Transverse colon (tissue), 4 donors: ENCODE measurements around the gene HMGCS2. TPM values are rescaled to one million over a fixed set of nuclear protein-coding genes. Genes with fewer than 3 reads are reported as not detected.

ENCODE experiments used
- DNase-seq: peaks from one replicate; pipeline ENCODE4 v3.0.0-alpha.2; 2019
- H3K27ac ChIP-seq, 4 donors: fragments of 200-600 bp; sonication (generic); 2 replicates each; pipeline ENCODE4 v1.5.1; 2016 to 2018; ENCODE audit warnings: inconsistent platforms in 4 of 4
- H3K27me3 ChIP-seq: fragments of 200-600 bp; sonication (generic); 2 replicates; pipeline ENCODE4 v1.5.1; 2017; ENCODE audit warnings: inconsistent platforms
- H3K36me3 ChIP-seq, 4 donors: fragments of 200-600 bp; sonication (generic); 2 replicates each; pipeline ENCODE4 v1.5.1; 2017 to 2019; ENCODE audit warnings: inconsistent platforms in 4 of 4
- H3K4me1 ChIP-seq, 4 donors: fragments of 200-600 bp; sonication (generic); 2 replicates each; pipeline ENCODE4 v1.5.1; 2017 to 2020; ENCODE audit warnings: inconsistent platforms in 4 of 4
- H3K4me3 ChIP-seq, 4 donors: fragments of 200-600 bp; sonication (generic); 1 replicate in 1 of 4; 2 replicates in 3 of 4; pipeline versions ENCODE4 v1.5.1 to v1.6.1; 2017 to 2019; ENCODE audit warnings: inconsistent platforms in 4 of 4
- H3K9me3 ChIP-seq, 2 donors: fragments of 200-600 bp; sonication (generic); 2 replicates each; pipeline ENCODE4 v1.5.1; 2017 to 2019; ENCODE audit warnings: inconsistent platforms in 2 of 2
- EP300 ChIP-seq: sonication (generic); formaldehyde crosslinking; IDR thresholded peaks from one replicate; pipeline ENCODE4 v1.6.1; 2017; ENCODE audit warnings: antibody characterized with exemption, low read depth
- POLR2A ChIP-seq: fragments of 450-650 bp; IDR thresholded peaks from one replicate; pipeline ENCODE4 v1.6.1; 2016; ENCODE audit warnings: antibody characterized with exemption, mild to moderate bottlenecking, moderate library complexity
- POLR2AphosphoS5 ChIP-seq, 3 donors: sonication (generic); formaldehyde crosslinking; IDR thresholded peaks; one replicate each; pipeline ENCODE4 v1.6.1; 2016; ENCODE audit warnings: antibody characterized with exemption in 3 of 3
- WGBS, 2 donors: methylation state at CpG; one replicate each; pipeline ENCODE4 v1.1.5; 2018; ENCODE audit warnings: low coverage in 1 of 2; 5-methylcytosine and 5-hydroxymethylcytosine counted together
- in situ Hi-C, 4 donors: fragments of 200-750 bp; cut with MboI; loops; one replicate each; pipeline versions ENCODE4 v1.15.0 to v1.15.1; 2017; ENCODE audit warnings: low sequenced_read_pairs in 3 of 4, low pct_ligation_motif_present in 1 of 4, low pct_unique_long_range_greater_than_20kb in 1 of 4
- intact Hi-C: fragments of 100-400 bp; cut with DNase I; formaldehyde crosslinking; loops from one replicate; pipeline ENCODE4 v1.15.1; 2023; ENCODE audit warnings: low total_unique reads
- total RNA-seq, 4 donors: library from RNA; depleted of rRNA; stranded (reverse); fragments of >200 nt; gene quantifications; one replicate each; pipeline ENCODE4 v1.1.0, GENCODE V29; 2016
- TF ChIP-seq, protein P1 (sequence below), 5 experiments: fragments of 200-600 bp in 3 of 5; fragments of 450-650 bp in 2 of 5; sonication (generic) in 3 of 5; IDR thresholded peaks; 1 replicate in 2 of 5; 2 replicates in 3 of 5; pipeline ENCODE4 v1.5.1; 2016 to 2017; ENCODE audit warnings: antibody characterized with exemption in 5 of 5, inconsistent platforms in 3 of 5, mild to moderate bottlenecking in 2 of 5, moderate library complexity in 1 of 5

HMGCS2 gene
- total RNA-seq, 4 donors from 2014 or later, result 24.7 to 1,050 (median 278) TPM

GRCh38 chr1:119772298-119772697, 3.6 kb upstream of the HMGCS2 start:
- no peaks in the 10 kb centered on the region for H3K27me3 ChIP-seq
- 94 to 99% methylated on average over 2 of the region's 2 CpGs for WGBS, 2 donors
- intact Hi-C loops, result no loop called here
- in situ Hi-C loops, result no loop called here
- peaks cover 8 to 57% (median 33%) of the 10 kb centered on the region in 4 donors for H3K4me1 ChIP-seq
- DNase-seq, result no peak
- H3K36me3 ChIP-seq, result no peaks in the 10 kb centered on the region
- no peak overlapping the region for H3K4me3 ChIP-seq
- H3K27ac ChIP-seq, result peak overlapping the region in 1 of 4 donors; percentile 70
- TF ChIP-seq EP300 (no peak), POLR2A (no peak), POLR2AphosphoS5 (IDR thresholded peaks at IDR 0.05) (peak in 1 of 3 donors; percentile 6)
- TF ChIP-seq, protein P1, sequence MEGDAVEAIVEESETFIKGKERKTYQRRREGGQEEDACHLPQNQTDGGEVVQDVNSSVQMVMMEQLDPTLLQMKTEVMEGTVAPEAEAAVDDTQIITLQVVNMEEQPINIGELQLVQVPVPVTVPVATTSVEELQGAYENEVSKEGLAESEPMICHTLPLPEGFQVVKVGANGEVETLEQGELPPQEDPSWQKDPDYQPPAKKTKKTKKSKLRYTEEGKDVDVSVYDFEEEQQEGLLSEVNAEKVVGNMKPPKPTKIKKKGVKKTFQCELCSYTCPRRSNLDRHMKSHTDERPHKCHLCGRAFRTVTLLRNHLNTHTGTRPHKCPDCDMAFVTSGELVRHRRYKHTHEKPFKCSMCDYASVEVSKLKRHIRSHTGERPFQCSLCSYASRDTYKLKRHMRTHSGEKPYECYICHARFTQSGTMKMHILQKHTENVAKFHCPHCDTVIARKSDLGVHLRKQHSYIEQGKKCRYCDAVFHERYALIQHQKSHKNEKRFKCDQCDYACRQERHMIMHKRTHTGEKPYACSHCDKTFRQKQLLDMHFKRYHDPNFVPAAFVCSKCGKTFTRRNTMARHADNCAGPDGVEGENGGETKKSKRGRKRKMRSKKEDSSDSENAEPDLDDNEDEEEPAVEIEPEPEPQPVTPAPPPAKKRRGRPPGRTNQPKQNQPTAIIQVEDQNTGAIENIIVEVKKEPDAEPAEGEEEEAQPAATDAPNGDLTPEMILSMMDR (IDR thresholded peaks at IDR 0.05), result no peak
- no peaks in the 10 kb centered on the region for H3K9me3 ChIP-seq

- Histone ChIP-seq H3K27me3 (no peaks in the 10 kb centered on the region), H3K9me3 (no peaks in the 10 kb centered on the region), H3K36me3 (no peaks in the 10 kb centered on the region), H3K4me3 (no peak overlapping the region), H3K27ac (peak overlapping the region in 3 of 4 donors; percentile 28 to 70 (median 40)), H3K4me1 (peaks cover 8 to 63% (median 36%) of the 10 kb centered on the region in 4 donors)
- WGBS, 2 donors, result 59 to 75% methylated on average over 3 of the region's 3 CpGs
- intact Hi-C loops (no loop called here), in situ Hi-C loops (no loop called here)
- DNase-seq, result no peak
- TF ChIP-seq EP300, result no peak
Observed at GRCh38 chr1:119771770-119772169, 3.1 kb upstream of the HMGCS2 start.

DNA sequence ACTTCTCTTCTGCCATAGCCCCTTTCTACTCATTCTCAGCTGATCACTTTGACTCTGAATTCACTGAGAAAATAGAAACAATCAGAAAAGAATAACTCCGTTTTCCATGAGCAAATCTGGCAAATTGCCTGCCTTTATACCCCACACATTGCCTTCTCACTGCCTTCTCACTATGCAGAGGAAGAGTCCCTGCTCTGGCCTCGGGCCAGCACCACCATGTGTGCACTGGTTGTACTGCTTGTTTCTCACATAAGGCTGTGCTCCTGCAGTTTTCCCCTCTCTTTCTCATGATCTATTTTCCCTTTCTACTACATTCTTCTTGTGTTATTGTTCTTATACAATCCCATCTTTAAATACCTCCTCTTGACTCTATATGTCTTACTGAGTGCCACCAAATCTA, 2.3 kb upstream of the HMGCS2 start:
- peaks cover 8 to 66% (median 37%) of the 10 kb centered on the region in 4 donors for H3K4me1 ChIP-seq
- no peaks in the 10 kb centered on the region for H3K36me3 ChIP-seq
- in situ Hi-C loops, result no loop called here
- WGBS, 2 donors, result 36 to 42% methylated on average over 2 of the region's 2 CpGs
- H3K27ac ChIP-seq, result peak overlapping the region in 3 of 4 donors; percentile 28 to 70 (median 40)
- H3K9me3 ChIP-seq, result no peaks in the 10 kb centered on the region
- no peaks in the 10 kb centered on the region for H3K27me3 ChIP-seq
- TF ChIP-seq EP300 (no peak), POLR2AphosphoS5 (IDR thresholded peaks at IDR 0.05) (no peak), POLR2A (no peak)
- TF ChIP-seq, protein P1 (IDR thresholded peaks at IDR 0.05), result no peak
- DNase-seq, result no peak
- H3K4me3 ChIP-seq, result no peak overlapping the region
- intact Hi-C loops, result no loop called here

GRCh38 chr1:119767486-119767885, 1.2 kb downstream of the HMGCS2 start:
- 24 to 43% methylated on average over 2 of the region's 2 CpGs for WGBS, 2 donors
- H3K4me3 ChIP-seq, result peak overlapping the region in 3 of 4 donors; percentile 20 to 48 (median 41)
- H3K27ac ChIP-seq, result peak overlapping the region; percentile 79 to 85 (median 80)
- TF ChIP-seq POLR2A (no peak), POLR2AphosphoS5 (IDR thresholded peaks at IDR 0.05) (no peak), EP300 (no peak)
- TF ChIP-seq, protein P1 (IDR thresholded peaks at IDR 0.05), result no peak
- DNase-seq, result no peak
- in situ Hi-C loops (no loop called here), intact Hi-C loops (no loop called here)
- no peaks in the 10 kb centered on the region for H3K36me3 ChIP-seq
- peaks cover 0 to 46% (median 11%) of the 10 kb centered on the region in 4 donors for H3K4me1 ChIP-seq
- no peaks in the 10 kb centered on the region for H3K9me3 ChIP-seq
- no peaks in the 10 kb centered on the region for H3K27me3 ChIP-seq

DNA sequence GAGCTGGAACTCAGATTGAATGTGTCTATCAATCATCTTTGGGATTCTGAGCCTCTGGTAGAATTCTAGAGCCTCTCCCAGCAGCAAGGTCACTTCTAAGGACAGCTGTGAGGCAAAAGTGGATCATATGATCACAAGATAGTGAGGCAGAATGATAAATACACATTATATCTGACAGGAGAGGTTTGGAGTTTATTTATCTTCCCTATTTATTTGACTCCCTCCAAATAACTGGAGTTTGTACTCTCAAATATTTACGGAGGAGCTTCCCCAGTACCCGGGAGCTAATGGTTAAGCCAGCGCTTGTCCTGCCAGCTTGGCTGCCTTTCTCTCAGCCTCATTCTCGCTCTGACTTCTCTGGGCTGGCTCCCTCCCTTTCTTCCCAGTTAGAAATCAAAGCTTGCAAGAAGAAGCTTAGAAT, 2.3 kb downstream of the HMGCS2 start:
- peak overlapping the region; percentile 79 to 85 (median 80) for H3K27ac ChIP-seq
- TF ChIP-seq POLR2AphosphoS5 (IDR thresholded peaks at IDR 0.05) (peak; percentile 5 to 32 (median 29)), POLR2A (peak; percentile 38), EP300 (no peak)
- TF ChIP-seq, protein P1 (IDR thresholded peaks at IDR 0.05), result no peak
- peak overlapping the region in 3 of 4 donors; percentile 20 to 48 (median 41) for H3K4me3 ChIP-seq
- in situ Hi-C loops (no loop called here), intact Hi-C loops (no loop called here)
- H3K9me3 ChIP-seq, result no peaks in the 10 kb centered on the region
- H3K27me3 ChIP-seq, result no peaks in the 10 kb centered on the region
- DNase-seq, result no peak
- H3K36me3 ChIP-seq, result no peaks in the 10 kb centered on the region
- 23% methylated on average over 4 of the region's 4 CpGs; no CpG with 5 or more reads in 1 of the 2 donors for WGBS, 2 donors
- peaks cover 0 to 39% (median 10%) of the 10 kb centered on the region in 4 donors for H3K4me1 ChIP-seq
